ENCODE data around the gene KAZN. TPM values are rescaled to one million over a fixed set of nuclear protein-coding genes. Genes with fewer than 3 reads are reported as not detected.

KAZN gene
- total and polyA plus RNA-seq, 2 donors (not counting 1 experiment from before 2014, with no cell fraction given) = 3.4 to 5.0 TPM

GRCh38 chr1:15118579-15118978 lies 520.1 kb downstream of the KAZN start:
- no peaks in the 10 kb centered on the region for H3K9me3 ChIP-seq (ENCODE audit: control insufficient read depth, insufficient read depth, low read depth, low read length)
- TF ChIP-seq EZH2 (IDR thresholded peaks at IDR 0.05; ENCODE audit: low read length, missing control alignments) (no peak), CTCF (conservative IDR thresholded peaks at IDR 0.05 in 1 of 2, IDR thresholded peaks at IDR 0.05 in 1 of 2; ENCODE audit: low read depth in 1 of 2, low read length in 2 of 2) (no peak)
- peaks cover 11% of the 10 kb centered on the region for H3K27me3 ChIP-seq (ENCODE audit: control insufficient read depth, insufficient read depth, low read length)
- no peaks in the 10 kb centered on the region for H3K36me3 ChIP-seq (ENCODE audit: control insufficient read depth, insufficient read depth, low read length)
- no peak overlapping the region for H3K4me2 ChIP-seq (ENCODE audit: extremely low read depth, insufficient read depth, low read length)
- no peak overlapping the region for H3K4me3 ChIP-seq (replicated peaks in 1 of 4; ENCODE audit: control extremely low read depth in 1 of 4, insufficient read depth in 1 of 4, low read depth in 3 of 4, low read length in 4 of 4)
- H3K27ac ChIP-seq (ENCODE audit: insufficient read depth, low read length) = no peak overlapping the region
- DNase-seq (ENCODE audit: low read depth in 2 of 2) = no peak
- no peaks in the 10 kb centered on the region for H4K20me1 ChIP-seq (ENCODE audit: control insufficient read depth, extremely low read depth, insufficient read depth, low read length)
- no peak overlapping the region for H3K9ac ChIP-seq (ENCODE audit: insufficient read depth, low read length)
- no peaks in the 10 kb centered on the region for H3K4me1 ChIP-seq (ENCODE audit: control insufficient read depth, extremely low read depth, insufficient read depth, low read length)
- no peak overlapping the region for H2AFZ ChIP-seq (ENCODE audit: low read length)
- no peaks in the 10 kb centered on the region for H3K79me2 ChIP-seq (ENCODE audit: control insufficient read depth, insufficient read depth, low read length)

- no peak overlapping the region for H3K9ac ChIP-seq (ENCODE audit: insufficient read depth, low read length)
- no peak overlapping the region for H3K4me2 ChIP-seq (ENCODE audit: extremely low read depth, insufficient read depth, low read length)
- H3K36me3 ChIP-seq (ENCODE audit: control insufficient read depth, insufficient read depth, low read length) = no peaks in the 10 kb centered on the region
- no peak for DNase-seq (ENCODE audit: low read depth in 2 of 2)
- H4K20me1 ChIP-seq (ENCODE audit: control insufficient read depth, extremely low read depth, insufficient read depth, low read length) = no peaks in the 10 kb centered on the region
- no peaks in the 10 kb centered on the region for H3K4me1 ChIP-seq (ENCODE audit: control insufficient read depth, extremely low read depth, insufficient read depth, low read length)
- no peaks in the 10 kb centered on the region for H3K79me2 ChIP-seq (ENCODE audit: control insufficient read depth, insufficient read depth, low read length)
- TF ChIP-seq CTCF (conservative IDR thresholded peaks at IDR 0.05 in 1 of 2, IDR thresholded peaks at IDR 0.05 in 1 of 2; ENCODE audit: low read depth in 1 of 2, low read length in 2 of 2) = no peak
- TF ChIP-seq EZH2 (IDR thresholded peaks at IDR 0.05; ENCODE audit: low read length, missing control alignments) = no peak
- H3K27ac ChIP-seq (ENCODE audit: insufficient read depth, low read length) = no peak overlapping the region
- H2AFZ ChIP-seq (ENCODE audit: low read length) = no peak overlapping the region
- peaks cover 7% of the 10 kb centered on the region for H3K27me3 ChIP-seq (ENCODE audit: control insufficient read depth, insufficient read depth, low read length)
- no peaks in the 10 kb centered on the region for H3K9me3 ChIP-seq (ENCODE audit: control insufficient read depth, insufficient read depth, low read depth, low read length)
- no peak overlapping the region for H3K4me3 ChIP-seq (replicated peaks in 1 of 4; ENCODE audit: control extremely low read depth in 1 of 4, insufficient read depth in 1 of 4, low read depth in 3 of 4, low read length in 4 of 4)
These were observed 521.9 kb downstream of the KAZN start for GRCh38 chr1:15120251-15120945.

GRCh38 chr1:15122331-15122730 lies 523.8 kb downstream of the KAZN start:
- Histone ChIP-seq H3K4me2 (ENCODE audit: extremely low read depth, insufficient read depth, low read length) (no peak overlapping the region), H3K9me3 (ENCODE audit: control insufficient read depth, insufficient read depth, low read depth, low read length) (no peaks in the 10 kb centered on the region), H2AFZ (ENCODE audit: low read length) (no peak overlapping the region), H4K20me1 (ENCODE audit: control insufficient read depth, extremely low read depth, insufficient read depth, low read length) (no peaks in the 10 kb centered on the region), H3K79me2 (ENCODE audit: control insufficient read depth, insufficient read depth, low read length) (no peaks in the 10 kb centered on the region), H3K4me1 (ENCODE audit: control insufficient read depth, extremely low read depth, insufficient read depth, low read length) (no peaks in the 10 kb centered on the region), H3K27ac (ENCODE audit: insufficient read depth, low read length) (no peak overlapping the region), H3K9ac (ENCODE audit: insufficient read depth, low read length) (no peak overlapping the region), H3K36me3 (ENCODE audit: control insufficient read depth, insufficient read depth, low read length) (no peaks in the 10 kb centered on the region), H3K27me3 (ENCODE audit: control insufficient read depth, insufficient read depth, low read length) (peaks cover 4% of the 10 kb centered on the region), H3K4me3 (replicated peaks in 1 of 4; ENCODE audit: control extremely low read depth in 1 of 4, insufficient read depth in 1 of 4, low read depth in 3 of 4, low read length in 4 of 4) (no peak overlapping the region)
- TF ChIP-seq CTCF (conservative IDR thresholded peaks at IDR 0.05 in 1 of 2, IDR thresholded peaks at IDR 0.05 in 1 of 2; ENCODE audit: low read depth in 1 of 2, low read length in 2 of 2) (no peak), EZH2 (IDR thresholded peaks at IDR 0.05; ENCODE audit: low read length, missing control alignments) (no peak)
- no peak for DNase-seq (ENCODE audit: low read depth in 2 of 2)

Data from fibroblast of lung (primary cell).